HG03439 (cell line): ENCODE data around the gene PPM1K.

Source experiments
- ATAC-seq: cut with Tn5 transposase; IDR thresholded peaks from one replicate; pipeline ENCODE4 v1.9.1; 2021; ENCODE audit warnings: mild to moderate bottlenecking, moderate library complexity; ENCODE audit not compliant: unreplicated experiment

PPM1K gene

GRCh38 chr4:88223516-88223915 is 60.8 kb downstream of the PPM1K start:
- no peak for ATAC-seq

GRCh38 chr4:88219099-88219498 is 65.3 kb downstream of the PPM1K start:
- ATAC-seq: no peak

- no peak for ATAC-seq
Observed at GRCh38 chr4:88217169-88217568, 67.2 kb downstream of the PPM1K start.

GRCh38 chr4:88216395-88216794 is 68.0 kb downstream of the PPM1K start:
- no peak for ATAC-seq

GRCh38 chr4:88215351-88215750 is 69.0 kb downstream of the PPM1K start:
- ATAC-seq: no peak

GRCh38 chr4:88212253-88212561 is 72.2 kb downstream of the PPM1K start:
- ATAC-seq: no peak

GRCh38 chr4:88211473-88212252 is 72.7 kb downstream of the PPM1K start:
- peak; percentile 72 for ATAC-seq

- ATAC-seq: no peak
Observed at GRCh38 chr4:88208156-88208555, 76.2 kb downstream of the PPM1K start.
